Fibroblast of lung (primary cell): ENCODE measurements around the gene TOX3. TPM values are rescaled to one million over a fixed set of nuclear protein-coding genes. Genes with fewer than 3 reads are reported as not detected.

Experiments
- DNase-seq, 2 donors: peaks; one replicate each; pipeline versions ENCODE4 v3.0.0 to v3.0.0-alpha.2; 2010; ENCODE audit warnings: low read depth in 2 of 2
- H2AFZ ChIP-seq: 2 replicates; pipeline ENCODE4 v1.5.1; 2012; ENCODE audit warnings: low read length, control low read depth, inconsistent platforms
- H3K27ac ChIP-seq: 2 replicates; pipeline ENCODE4 v1.5.1; 2011; ENCODE audit warnings: low read length, control low read depth; ENCODE audit not compliant: insufficient read depth
- H3K27me3 ChIP-seq: 2 replicates; pipeline ENCODE4 v1.5.1; 2011; ENCODE audit warnings: mild to moderate bottlenecking, low read length; ENCODE audit not compliant: control insufficient read depth, insufficient read depth
- H3K36me3 ChIP-seq: 2 replicates; pipeline ENCODE4 v1.5.1; 2011; ENCODE audit warnings: low read length; ENCODE audit not compliant: control insufficient read depth, insufficient read depth
- H3K4me1 ChIP-seq: 2 replicates; pipeline ENCODE4 v1.5.1; 2011; ENCODE audit warnings: low read length; ENCODE audit not compliant: control insufficient read depth, insufficient read depth; ENCODE audit errors: extremely low read depth
- H3K4me2 ChIP-seq: 2 replicates; pipeline ENCODE4 v1.5.1; 2011; ENCODE audit warnings: low read length, control low read depth; ENCODE audit not compliant: insufficient read depth; ENCODE audit errors: extremely low read depth
- H3K4me3 ChIP-seq, 4 experiments: fragments of 200-600 bp in 1 of 4; sonication (generic) in 1 of 4; replicated peaks in 1 of 4; 2 replicates each; pipeline ENCODE4 v1.5.1; 2011 to 2016; ENCODE audit warnings: low read length in 4 of 4, low read depth in 3 of 4, mild to moderate bottlenecking in 3 of 4, control low read depth in 2 of 4, inconsistent platforms in 1 of 4, mixed read lengths in 1 of 4; ENCODE audit not compliant: insufficient read depth in 1 of 4; ENCODE audit errors: control extremely low read depth in 1 of 4
- H3K79me2 ChIP-seq: 2 replicates; pipeline ENCODE4 v1.5.1; 2012; ENCODE audit warnings: mild to moderate bottlenecking, low read length, inconsistent platforms; ENCODE audit not compliant: control insufficient read depth, insufficient read depth
- H3K9ac ChIP-seq: 2 replicates; pipeline ENCODE4 v1.5.1; 2011; ENCODE audit warnings: mild to moderate bottlenecking, low read length, control low read depth; ENCODE audit not compliant: insufficient read depth
- H3K9me3 ChIP-seq: 2 replicates; pipeline ENCODE4 v1.5.1; 2012; ENCODE audit warnings: low read depth, low read length; ENCODE audit not compliant: control insufficient read depth, insufficient read depth
- H4K20me1 ChIP-seq: 2 replicates; pipeline ENCODE4 v1.5.1; 2011; ENCODE audit warnings: low read length; ENCODE audit not compliant: control insufficient read depth, insufficient read depth; ENCODE audit errors: extremely low read depth
- CTCF ChIP-seq, 2 donors: IDR thresholded peaks in 1 of 2; conservative IDR thresholded peaks in 1 of 2; 1 replicate in 1 of 2; 2 replicates in 1 of 2; pipeline ENCODE4 v1.5.1; 2011 to 2012; ENCODE audit warnings: low read length in 2 of 2, control low read depth in 1 of 2, inconsistent platforms in 1 of 2, low read depth in 1 of 2, mild to moderate bottlenecking in 1 of 2
- EZH2 ChIP-seq: IDR thresholded peaks from 2 replicates; pipeline ENCODE4 v1.5.1; 2012; ENCODE audit warnings: low read length, control low read depth, mild to moderate bottlenecking; ENCODE audit errors: missing control alignments
- polyA plus RNA-seq, 2 donors: library from polyadenylated mRNA; depleted of rRNA in 1 of 2; stranded (reverse) in 1 of 2; unstranded in 1 of 2; fragments of >200 nt; gene quantifications; 2 replicates each; pipeline ENCODE4 v1.2.1, GENCODE V29; 2011 to 2012; ENCODE audit warnings: missing spikeins in 1 of 2
- total RNA-seq: library from RNA; depleted of rRNA; stranded (reverse); fragments of >200 nt; gene quantifications from 2 replicates; pipeline ENCODE4 v1.2.1, GENCODE V29; 2014

Gene TOX3
- total and polyA plus RNA-seq, 2 donors (not counting 1 experiment from before 2014, with no cell fraction given) = not detected

- DNase-seq = no peak
- Histone ChIP-seq H3K9ac (no peak overlapping the region), H3K9me3 (no peaks in the 10 kb centered on the region), H3K4me2 (no peak overlapping the region), H2AFZ (no peak overlapping the region), H3K4me3 (no peak overlapping the region), H3K27me3 (no peaks in the 10 kb centered on the region), H3K36me3 (no peaks in the 10 kb centered on the region), H3K79me2 (no peaks in the 10 kb centered on the region), H3K27ac (no peak overlapping the region), H3K4me1 (no peaks in the 10 kb centered on the region), H4K20me1 (no peaks in the 10 kb centered on the region)
- no peak for TF ChIP-seq EZH2
- no peak for TF ChIP-seq CTCF (conservative IDR thresholded peaks at IDR 0.05 in 1 of 2, IDR thresholded peaks at IDR 0.05 in 1 of 2; ENCODE audit: low read depth in 1 of 2, low read length in 2 of 2)
Measured at GRCh38 chr16:52563767-52564611, 17.0 kb upstream of the TOX3 start.

GRCh38 chr16:52562770-52563169 lies 15.8 kb upstream of the TOX3 start:
- Histone ChIP-seq H2AFZ (no peak overlapping the region), H3K9ac (no peak overlapping the region), H3K27ac (no peak overlapping the region), H3K36me3 (no peaks in the 10 kb centered on the region), H3K79me2 (no peaks in the 10 kb centered on the region), H3K9me3 (no peaks in the 10 kb centered on the region), H4K20me1 (no peaks in the 10 kb centered on the region), H3K4me2 (no peak overlapping the region), H3K27me3 (no peaks in the 10 kb centered on the region), H3K4me1 (no peaks in the 10 kb centered on the region), H3K4me3 (no peak overlapping the region)
- no peak for DNase-seq
- no peak for TF ChIP-seq EZH2
- TF ChIP-seq CTCF (conservative IDR thresholded peaks at IDR 0.05 in 1 of 2, IDR thresholded peaks at IDR 0.05 in 1 of 2; ENCODE audit: low read depth in 1 of 2, low read length in 2 of 2) = no peak

GRCh38 chr16:52561910-52562741 lies 15.2 kb upstream of the TOX3 start:
- no peaks in the 10 kb centered on the region for H3K27me3 ChIP-seq
- TF ChIP-seq CTCF (conservative IDR thresholded peaks at IDR 0.05 in 1 of 2, IDR thresholded peaks at IDR 0.05 in 1 of 2; ENCODE audit: low read depth in 1 of 2, low read length in 2 of 2) (no peak), EZH2 (no peak)
- H2AFZ ChIP-seq = no peak overlapping the region
- H3K27ac ChIP-seq = no peak overlapping the region
- no peak overlapping the region for H3K4me3 ChIP-seq
- no peak for DNase-seq
- H3K79me2 ChIP-seq = no peaks in the 10 kb centered on the region
- no peaks in the 10 kb centered on the region for H3K36me3 ChIP-seq
- H4K20me1 ChIP-seq = no peaks in the 10 kb centered on the region
- no peak overlapping the region for H3K4me2 ChIP-seq
- no peaks in the 10 kb centered on the region for H3K4me1 ChIP-seq
- H3K9ac ChIP-seq = no peak overlapping the region
- no peaks in the 10 kb centered on the region for H3K9me3 ChIP-seq
